ENCODE measurements around the gene EVC2. TPM values are rescaled to one million over a fixed set of nuclear protein-coding genes. Genes with fewer than 3 reads are reported as not detected.
A peak's percentile ranks its signal among the peaks of the same experiment; 100 is the strongest.

The EVC2 gene
- total and polyA plus RNA-seq, 9 donors: 4.4 to 7.2 (median 5.4) TPM

DNA sequence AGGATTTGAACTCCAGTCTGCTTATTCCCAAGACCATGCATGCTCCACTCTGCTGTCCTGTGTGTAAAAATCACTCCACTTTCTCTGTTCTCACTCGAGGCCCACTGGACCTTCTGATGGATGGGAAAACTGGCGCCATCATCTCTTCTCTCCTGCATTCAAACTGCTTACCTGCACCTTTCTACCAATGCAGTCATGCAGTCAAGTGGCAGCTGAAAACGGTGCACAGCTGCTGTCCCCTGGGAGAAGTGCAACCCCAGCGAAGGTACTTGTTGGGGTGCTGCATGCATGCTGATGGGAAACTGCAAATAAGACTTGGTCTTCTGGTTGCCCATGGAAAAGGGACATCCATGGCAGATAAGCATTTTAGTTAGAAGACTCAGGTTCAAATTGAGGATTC is 147.1 kb downstream of the EVC2 start:
- peaks cover 35% of the 10 kb centered on the region for H3K36me3 ChIP-seq (ENCODE audit: control insufficient read depth, insufficient read depth, low read length)
- no peak overlapping the region for H3K4me3 ChIP-seq (ENCODE audit: low read length)
- no peaks in the 10 kb centered on the region for H3K27me3 ChIP-seq (ENCODE audit: control insufficient read depth, insufficient read depth, low read length)
- H3K9me3 ChIP-seq (replicated peaks; ENCODE audit: control insufficient read depth, low read depth, low read length): no peaks in the 10 kb centered on the region
- no peak for DNase-seq
- no peak overlapping the region for H3K27ac ChIP-seq (ENCODE audit: low read length)
- WGBS (ENCODE audit: insufficient coverage): 83% methylated on average over 4 of the region's 4 CpGs
- no peaks in the 10 kb centered on the region for H3K4me1 ChIP-seq (ENCODE audit: control insufficient read depth, insufficient read depth, low read length)

DNA sequence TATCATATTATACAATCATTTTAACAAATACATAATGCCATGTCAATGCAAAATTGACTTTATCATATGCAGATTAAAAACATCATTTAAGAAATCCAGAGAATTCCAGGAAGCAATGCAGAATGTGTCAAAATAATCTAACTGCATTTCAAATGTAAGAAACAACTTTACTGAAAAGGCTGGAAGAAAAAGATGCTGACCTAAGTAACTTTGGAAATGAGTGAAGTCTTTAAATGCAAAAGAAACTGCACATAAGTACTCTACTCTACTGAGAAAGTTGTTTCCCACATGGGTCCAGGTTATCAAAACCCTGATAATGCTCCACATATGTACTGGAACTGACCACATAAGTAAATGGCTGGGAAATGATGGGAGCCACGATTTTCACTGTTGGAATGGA is 149.9 kb downstream of the EVC2 start:
- Histone ChIP-seq H3K9me3 (replicated peaks; ENCODE audit: control insufficient read depth, low read depth, low read length) (no peaks in the 10 kb centered on the region), H3K27me3 (ENCODE audit: control insufficient read depth, insufficient read depth, low read length) (no peaks in the 10 kb centered on the region), H3K4me3 (ENCODE audit: low read length) (no peak overlapping the region), H3K36me3 (ENCODE audit: control insufficient read depth, insufficient read depth, low read length) (peaks cover 23% of the 10 kb centered on the region), H3K4me1 (ENCODE audit: control insufficient read depth, insufficient read depth, low read length) (no peaks in the 10 kb centered on the region), H3K27ac (ENCODE audit: low read length) (no peak overlapping the region)
- no peak for DNase-seq
- WGBS (ENCODE audit: insufficient coverage): 100% methylated on average over 1 of the region's 1 CpG

DNA sequence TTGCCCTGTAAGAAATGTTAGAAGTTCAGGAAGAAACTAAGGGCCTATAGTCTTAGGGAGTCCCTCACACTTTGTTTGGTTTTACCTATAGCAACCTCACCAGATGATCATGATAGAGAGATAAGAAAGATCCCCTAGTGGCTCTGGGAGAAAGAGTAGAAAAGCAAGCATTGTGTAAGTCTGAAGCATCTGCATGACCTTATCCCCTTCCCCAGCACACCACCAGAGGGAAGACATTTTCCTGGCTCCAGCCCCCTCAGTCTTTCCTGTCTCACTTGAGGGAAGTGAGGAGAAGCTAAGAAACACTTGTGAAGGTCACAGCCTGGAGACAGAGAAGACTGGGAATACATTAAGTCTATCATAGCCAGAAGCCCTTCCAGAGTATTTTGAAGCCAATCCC is 154.0 kb downstream of the EVC2 start:
- Histone ChIP-seq H3K27me3 (ENCODE audit: control insufficient read depth, insufficient read depth, low read length) (no peaks in the 10 kb centered on the region), H3K4me1 (ENCODE audit: control insufficient read depth, insufficient read depth, low read length) (no peaks in the 10 kb centered on the region), H3K27ac (ENCODE audit: low read length) (no peak overlapping the region), H3K9me3 (replicated peaks; ENCODE audit: control insufficient read depth, low read depth, low read length) (no peaks in the 10 kb centered on the region), H3K4me3 (ENCODE audit: low read length) (no peak overlapping the region), H3K36me3 (ENCODE audit: control insufficient read depth, insufficient read depth, low read length) (peaks cover 2% of the 10 kb centered on the region)
- peak; percentile 5 for DNase-seq

DNA sequence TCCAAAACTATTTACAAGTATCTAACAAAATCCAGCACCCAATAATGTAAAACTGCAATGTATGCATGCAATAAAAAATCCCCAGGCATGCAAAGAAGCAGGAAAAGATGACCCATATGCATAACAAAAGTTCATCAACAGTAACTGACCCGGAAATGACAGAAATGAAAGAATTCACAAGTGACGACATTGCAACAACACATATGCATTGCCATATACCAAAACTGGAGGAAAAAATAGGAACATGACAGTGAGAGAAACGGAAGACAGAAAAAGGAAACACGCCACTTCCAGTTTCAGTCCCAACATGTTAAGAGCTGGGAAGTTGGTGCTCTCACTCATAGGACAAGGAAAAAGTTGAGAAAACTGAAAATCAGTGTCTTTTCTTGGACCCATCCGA is 154.6 kb downstream of the EVC2 start:
- Histone ChIP-seq H3K27me3 (ENCODE audit: control insufficient read depth, insufficient read depth, low read length) (no peaks in the 10 kb centered on the region), H3K27ac (ENCODE audit: low read length) (no peak overlapping the region), H3K9me3 (replicated peaks; ENCODE audit: control insufficient read depth, low read depth, low read length) (no peaks in the 10 kb centered on the region), H3K36me3 (ENCODE audit: control insufficient read depth, insufficient read depth, low read length) (peaks cover 2% of the 10 kb centered on the region), H3K4me3 (ENCODE audit: low read length) (no peak overlapping the region), H3K4me1 (ENCODE audit: control insufficient read depth, insufficient read depth, low read length) (no peaks in the 10 kb centered on the region)
- no peak for DNase-seq
- no CpG with 5 or more reads among the region's 5 CpGs for WGBS (ENCODE audit: insufficient coverage)

DNA sequence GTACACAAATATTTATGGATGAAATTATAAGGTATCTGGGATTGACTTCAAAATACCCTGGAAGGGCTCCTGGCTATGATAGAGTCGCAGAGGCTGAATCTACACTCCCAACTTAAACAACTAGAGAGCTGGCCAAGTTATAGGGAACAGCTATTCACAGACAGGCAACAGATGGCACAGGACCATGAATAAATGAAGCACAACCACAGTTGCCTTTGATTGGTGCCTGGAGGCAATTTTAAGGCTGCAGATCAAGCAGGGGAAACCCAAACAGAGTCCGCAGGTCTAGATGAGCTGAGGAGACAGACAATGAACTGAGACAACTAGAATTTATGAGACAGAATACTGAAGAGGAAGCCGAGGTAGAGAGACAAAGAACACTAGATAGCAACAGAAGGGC is 155.9 kb downstream of the EVC2 start:
- Histone ChIP-seq H3K27me3 (ENCODE audit: control insufficient read depth, insufficient read depth, low read length) (no peaks in the 10 kb centered on the region), H3K27ac (ENCODE audit: low read length) (no peak overlapping the region), H3K36me3 (ENCODE audit: control insufficient read depth, insufficient read depth, low read length) (peaks cover 6% of the 10 kb centered on the region), H3K4me1 (ENCODE audit: control insufficient read depth, insufficient read depth, low read length) (no peaks in the 10 kb centered on the region), H3K4me3 (ENCODE audit: low read length) (no peak overlapping the region), H3K9me3 (replicated peaks; ENCODE audit: control insufficient read depth, low read depth, low read length) (peaks cover 3% of the 10 kb centered on the region)
- no peak for DNase-seq
- 83% methylated on average over 1 of the region's 3 CpGs for WGBS (ENCODE audit: insufficient coverage)

DNA sequence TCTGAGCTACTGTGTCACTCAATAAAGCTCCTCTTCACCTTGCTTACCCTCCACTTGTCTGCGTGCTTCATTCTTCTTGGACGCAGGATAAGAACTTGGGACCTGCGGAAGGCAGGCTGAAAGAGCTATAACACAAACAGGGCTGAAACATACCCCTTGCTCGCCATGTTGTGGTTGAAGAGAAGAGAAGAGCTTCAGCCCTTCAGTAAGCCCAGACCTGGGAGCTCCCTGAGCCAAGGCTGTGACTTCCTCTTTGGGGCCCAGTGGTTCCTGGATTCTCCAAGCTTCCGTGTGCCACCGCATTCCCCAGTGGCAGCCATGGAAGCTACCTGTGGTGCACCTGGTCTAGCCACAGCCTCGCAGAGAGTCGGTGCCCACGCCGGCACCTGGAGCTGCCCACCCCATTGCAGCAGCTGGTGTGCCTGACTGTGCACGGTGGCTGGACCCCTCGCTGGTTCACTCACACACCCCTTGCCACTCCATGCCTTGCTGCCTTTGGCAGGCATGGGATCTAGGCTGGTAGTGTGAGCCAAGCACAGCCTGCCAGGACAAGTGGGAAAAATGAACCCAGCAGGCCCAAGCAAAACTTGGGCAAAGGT is 160.6 kb downstream of the EVC2 start:
- Histone ChIP-seq H3K9me3 (replicated peaks; ENCODE audit: control insufficient read depth, low read depth, low read length) (peaks cover 6% of the 10 kb centered on the region), H3K36me3 (ENCODE audit: control insufficient read depth, insufficient read depth, low read length) (peaks cover 7% of the 10 kb centered on the region), H3K27ac (ENCODE audit: low read length) (no peak overlapping the region), H3K4me1 (ENCODE audit: control insufficient read depth, insufficient read depth, low read length) (no peaks in the 10 kb centered on the region), H3K27me3 (ENCODE audit: control insufficient read depth, insufficient read depth, low read length) (no peaks in the 10 kb centered on the region), H3K4me3 (ENCODE audit: low read length) (no peak overlapping the region)
- WGBS (ENCODE audit: insufficient coverage): 95% methylated on average over 9 of the region's 12 CpGs
- no peak for DNase-seq

DNA sequence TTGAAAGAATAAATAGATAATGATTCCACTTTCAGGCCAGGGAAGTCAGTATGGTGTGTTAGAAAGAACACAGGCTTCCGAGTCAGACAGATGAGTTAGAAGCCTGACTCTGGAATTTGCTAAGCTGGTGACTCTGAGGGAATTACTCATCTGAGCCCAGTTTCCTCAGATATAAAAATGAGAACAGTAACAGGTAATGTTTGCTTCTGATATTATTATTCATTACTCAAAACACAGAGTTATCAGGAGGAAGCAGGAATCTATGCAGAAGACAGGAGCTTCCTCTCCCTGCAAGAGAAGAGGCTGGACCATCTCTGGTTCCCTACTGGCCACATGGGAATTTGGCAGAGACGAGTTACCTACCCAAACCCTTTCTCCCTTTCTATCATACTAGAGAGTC is 163.1 kb downstream of the EVC2 start:
- no CpG with 5 or more reads among the region's 2 CpGs for WGBS (ENCODE audit: insufficient coverage)
- no peak for DNase-seq

DNA sequence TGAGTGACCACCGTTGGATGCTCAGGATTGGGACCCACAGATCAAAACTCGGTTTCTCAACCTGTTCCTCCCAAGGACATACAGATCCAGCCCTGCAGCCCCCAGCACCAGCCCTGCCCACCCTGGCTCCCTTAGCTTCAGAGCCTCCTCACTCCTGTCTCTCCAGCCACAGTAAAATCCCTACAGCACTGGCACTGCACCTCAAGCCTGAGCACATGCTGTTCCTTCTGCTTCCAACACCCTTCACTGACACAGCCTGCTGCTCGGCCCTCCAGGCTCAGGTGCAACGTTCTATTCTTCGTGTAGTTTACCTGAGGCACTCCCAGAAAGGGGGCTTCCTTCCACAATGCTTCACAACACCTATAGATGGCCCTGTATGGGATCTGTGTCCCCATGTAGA is 163.6 kb downstream of the EVC2 start:
- Histone ChIP-seq H3K9me3 (replicated peaks; ENCODE audit: control insufficient read depth, low read depth, low read length) (peaks cover 6% of the 10 kb centered on the region), H3K4me1 (ENCODE audit: control insufficient read depth, insufficient read depth, low read length) (no peaks in the 10 kb centered on the region), H3K4me3 (ENCODE audit: low read length) (no peak overlapping the region), H3K27ac (ENCODE audit: low read length) (no peak overlapping the region), H3K36me3 (ENCODE audit: control insufficient read depth, insufficient read depth, low read length) (peaks cover 7% of the 10 kb centered on the region), H3K27me3 (ENCODE audit: control insufficient read depth, insufficient read depth, low read length) (no peaks in the 10 kb centered on the region)
- DNase-seq: no peak
- WGBS (ENCODE audit: insufficient coverage): 77% methylated on average over 3 of the region's 5 CpGs

More for the DNA sequence above, 163.1 kb downstream of the EVC2 start:
- Histone ChIP-seq H3K36me3 (ENCODE audit: control insufficient read depth, insufficient read depth, low read length) (peaks cover 7% of the 10 kb centered on the region), H3K9me3 (replicated peaks; ENCODE audit: control insufficient read depth, low read depth, low read length) (peaks cover 6% of the 10 kb centered on the region), H3K27ac (ENCODE audit: low read length) (no peak overlapping the region), H3K27me3 (ENCODE audit: control insufficient read depth, insufficient read depth, low read length) (no peaks in the 10 kb centered on the region), H3K4me3 (ENCODE audit: low read length) (no peak overlapping the region), H3K4me1 (ENCODE audit: control insufficient read depth, insufficient read depth, low read length) (no peaks in the 10 kb centered on the region)

DNA sequence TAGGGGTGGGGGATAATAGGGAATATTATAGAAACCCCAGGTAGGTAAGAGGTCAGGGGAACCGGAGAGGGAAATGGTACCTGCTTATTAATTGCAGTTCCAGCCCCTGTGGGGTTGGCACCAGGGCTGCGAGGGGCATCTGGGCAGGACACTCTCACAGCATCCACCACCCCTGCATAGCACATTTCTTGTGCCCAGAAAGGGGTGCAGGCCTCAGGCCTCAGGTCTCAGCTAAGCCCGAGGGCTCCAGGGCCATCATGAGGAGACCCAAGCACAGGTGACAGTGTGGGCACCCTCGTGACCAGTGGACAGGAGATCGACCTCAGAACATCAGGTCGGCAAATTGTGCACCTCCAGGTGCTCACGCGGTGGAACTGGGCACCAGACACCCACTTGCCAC is 164.7 kb downstream of the EVC2 start:
- no peak for DNase-seq
- Histone ChIP-seq H3K4me1 (ENCODE audit: control insufficient read depth, insufficient read depth, low read length) (no peaks in the 10 kb centered on the region), H3K27me3 (ENCODE audit: control insufficient read depth, insufficient read depth, low read length) (no peaks in the 10 kb centered on the region), H3K9me3 (replicated peaks; ENCODE audit: control insufficient read depth, low read depth, low read length) (peaks cover 6% of the 10 kb centered on the region), H3K4me3 (ENCODE audit: low read length) (no peak overlapping the region), H3K27ac (ENCODE audit: low read length) (no peak overlapping the region), H3K36me3 (ENCODE audit: control insufficient read depth, insufficient read depth, low read length) (peaks cover 7% of the 10 kb centered on the region)
- 100% methylated on average over 2 of the region's 8 CpGs for WGBS (ENCODE audit: insufficient coverage)

DNA sequence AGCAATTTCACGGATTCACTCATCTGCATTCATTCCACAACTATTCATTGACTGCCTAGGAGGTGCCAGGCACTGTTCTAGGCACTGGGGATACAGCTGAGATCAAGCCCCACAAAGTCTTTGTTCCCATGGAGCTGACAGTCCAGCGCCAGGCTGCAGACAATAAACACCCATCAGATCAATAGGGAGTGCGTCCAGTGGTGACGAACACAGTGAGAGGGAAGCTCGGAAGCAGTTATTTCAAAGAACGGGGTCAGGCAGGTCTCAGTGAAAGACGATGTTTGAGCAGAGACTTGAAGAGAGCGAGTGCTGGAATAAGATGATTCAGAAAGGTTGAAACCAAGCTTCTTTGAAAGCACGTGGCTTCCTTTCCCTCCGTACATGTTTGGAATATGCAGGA is 167.2 kb downstream of the EVC2 start:
- Histone ChIP-seq H3K27ac (ENCODE audit: low read length) (no peak overlapping the region), H3K27me3 (ENCODE audit: control insufficient read depth, insufficient read depth, low read length) (no peaks in the 10 kb centered on the region), H3K9me3 (replicated peaks; ENCODE audit: control insufficient read depth, low read depth, low read length) (no peaks in the 10 kb centered on the region), H3K36me3 (ENCODE audit: control insufficient read depth, insufficient read depth, low read length) (no peaks in the 10 kb centered on the region), H3K4me1 (ENCODE audit: control insufficient read depth, insufficient read depth, low read length) (no peaks in the 10 kb centered on the region), H3K4me3 (ENCODE audit: low read length) (no peak overlapping the region)
- WGBS (ENCODE audit: insufficient coverage): 78% methylated on average over 7 of the region's 10 CpGs
- DNase-seq: no peak

DNA sequence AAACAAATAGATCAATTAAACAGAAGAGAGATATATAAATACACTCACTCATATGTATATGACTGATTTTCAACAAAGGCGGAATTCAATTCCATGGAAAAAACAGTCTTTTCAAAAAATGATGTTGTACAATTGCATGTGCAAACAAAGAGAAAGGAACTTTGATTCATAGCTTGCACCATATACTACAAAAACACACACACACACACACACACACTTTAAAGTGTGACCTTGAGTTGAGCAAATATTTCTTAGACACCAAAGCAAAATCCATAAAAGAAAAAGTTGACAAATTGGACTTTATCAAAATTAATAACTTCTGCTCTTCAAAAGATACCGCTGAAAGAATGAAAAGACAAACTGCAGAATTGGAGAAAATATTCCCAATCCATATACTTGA is 168.8 kb downstream of the EVC2 start:
- WGBS (ENCODE audit: insufficient coverage): no CpG with 5 or more reads among the region's 2 CpGs
- Histone ChIP-seq H3K27ac (ENCODE audit: low read length) (no peak overlapping the region), H3K9me3 (replicated peaks; ENCODE audit: control insufficient read depth, low read depth, low read length) (peaks cover 4% of the 10 kb centered on the region), H3K36me3 (ENCODE audit: control insufficient read depth, insufficient read depth, low read length) (no peaks in the 10 kb centered on the region), H3K4me1 (ENCODE audit: control insufficient read depth, insufficient read depth, low read length) (no peaks in the 10 kb centered on the region), H3K27me3 (ENCODE audit: control insufficient read depth, insufficient read depth, low read length) (no peaks in the 10 kb centered on the region), H3K4me3 (ENCODE audit: low read length) (no peak overlapping the region)
- no peak for DNase-seq
